CD4-positive, alpha-beta T cell treated with Interferon alpha-2 for 1 hour (primary cell): Measurements from ENCODE around the gene LRRC74B.

Experiments used
- DNase-seq, 2 donors: peaks; one replicate each; pipeline ENCODE4 v3.0.0-alpha.2; 2020 to 2022

LRRC74B gene

DNA sequence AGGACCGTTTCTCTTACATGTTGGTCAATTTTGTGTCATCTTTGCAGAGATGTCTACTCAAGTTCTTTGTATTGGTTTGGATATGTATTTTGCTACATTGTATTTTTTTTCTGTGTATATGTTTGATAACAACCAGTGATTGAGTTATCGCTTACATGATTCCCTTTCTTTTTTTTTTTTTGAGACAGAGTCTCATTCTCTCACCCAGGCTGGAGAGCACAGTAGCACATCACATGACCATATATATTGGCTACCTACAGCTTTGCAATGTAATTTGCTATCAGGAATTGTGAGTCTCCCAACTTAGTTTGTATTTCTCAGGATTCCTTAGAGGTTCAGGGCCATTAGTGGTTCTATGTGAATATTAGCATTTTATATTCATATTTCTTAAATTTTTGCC, 59.5 kb downstream of the LRRC74B start:
- DNase-seq: no peak

DNA sequence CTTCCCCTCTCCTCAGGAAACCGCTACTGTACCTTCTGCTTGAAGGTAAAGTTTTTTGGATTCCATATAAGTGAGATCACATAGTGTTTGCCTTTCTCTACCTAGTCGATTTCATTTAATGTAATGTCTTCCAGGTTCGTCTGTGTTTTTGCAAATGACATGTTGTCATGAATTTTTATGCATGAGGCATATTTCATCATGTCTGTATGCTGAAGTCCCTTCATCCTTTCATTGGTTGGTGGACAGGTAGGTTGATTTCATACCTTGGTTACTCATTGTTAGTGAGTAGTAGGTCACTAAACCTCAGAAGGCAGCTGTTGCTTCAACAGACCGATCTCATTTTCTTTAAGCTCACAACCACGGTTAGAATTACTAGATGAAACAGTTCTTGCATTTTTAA, 60.3 kb downstream of the LRRC74B start:
- DNase-seq: no peak

DNA sequence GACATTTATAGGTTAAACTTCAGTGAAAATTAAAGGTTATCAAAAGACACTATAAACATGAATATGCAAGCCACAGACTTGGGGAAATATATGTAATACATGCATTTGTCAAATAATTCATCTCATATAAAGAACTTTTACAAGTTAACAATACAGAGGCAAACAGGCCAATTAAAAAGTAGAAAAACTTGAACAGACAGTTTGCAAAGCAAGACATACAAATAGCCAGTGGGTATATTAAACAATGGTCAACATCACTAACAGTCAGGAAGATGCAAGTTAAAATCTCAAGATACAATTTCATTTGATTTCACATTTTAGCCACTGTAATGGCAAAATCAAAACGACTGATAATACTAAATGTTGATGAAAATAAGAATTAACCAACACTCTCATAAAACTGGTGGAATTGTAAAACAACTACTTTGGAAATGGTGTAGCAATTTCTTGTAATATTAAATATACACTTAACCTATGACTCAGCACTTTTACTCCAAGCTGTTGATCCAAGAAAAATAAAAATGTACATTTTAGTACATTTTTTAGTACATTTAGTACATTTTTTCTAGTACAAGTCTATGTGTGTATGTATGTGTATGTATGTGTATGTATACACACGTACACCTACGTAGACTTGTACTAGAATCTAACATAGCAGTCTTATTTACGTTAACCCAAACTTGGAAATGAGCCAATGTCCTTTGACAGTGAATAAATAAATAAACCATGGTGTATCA, 62.8 kb downstream of the LRRC74B start:
- no peak for DNase-seq
